NCI-H446 (cell line): ENCODE measurements around the gene RAPSN.

Experiments
- DNase-seq, 2 experiments: peaks; one replicate each; lab custom pipeline; 2025; lab: John Stamatoyannopoulos, UW

The RAPSN gene

DNA sequence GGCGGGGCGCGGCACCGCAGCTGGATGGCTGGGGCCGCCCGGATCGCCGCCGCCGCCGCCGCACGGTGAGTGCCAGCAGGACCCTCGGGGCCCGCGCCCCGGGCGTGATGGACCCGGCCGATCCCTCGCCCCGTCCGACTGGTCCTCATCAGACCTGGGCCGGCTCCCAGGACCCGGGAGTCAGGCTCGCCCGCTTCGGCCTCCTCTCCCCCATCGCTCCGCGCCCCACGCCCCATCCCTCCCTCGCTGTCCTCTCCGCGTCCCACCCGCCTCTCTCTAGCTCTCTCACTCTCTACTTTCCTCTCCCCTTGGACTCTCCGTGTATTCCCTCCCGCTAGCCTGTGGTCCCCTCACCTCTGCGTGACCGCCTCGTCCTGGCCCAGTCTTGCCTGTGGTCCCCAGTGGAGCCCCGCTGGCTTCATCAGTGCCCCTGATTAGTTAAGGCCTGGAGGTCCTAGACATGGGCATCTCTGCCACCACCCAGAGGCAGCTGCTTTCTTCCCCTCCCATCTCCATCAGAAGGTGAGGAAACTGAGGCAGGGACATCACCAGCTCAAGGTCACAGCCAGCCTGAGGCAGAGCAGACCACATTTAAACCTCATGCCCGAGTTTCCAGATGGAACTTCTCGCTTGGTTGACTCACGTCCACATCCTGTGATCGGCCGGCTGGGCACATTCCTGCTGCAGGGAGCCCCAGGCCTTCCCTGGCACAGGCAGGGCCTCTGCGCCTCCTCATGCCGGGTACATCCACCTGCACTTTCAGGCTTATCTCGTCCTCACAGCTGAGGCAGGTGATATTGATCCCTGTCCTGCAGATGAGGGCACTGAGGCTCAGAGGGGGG is 40.1 kb downstream of the RAPSN start:
- DNase-seq: peak in 1 of 2 experiments; percentile 44

- DNase-seq: peak; percentile 77 to 95
Observed at GRCh38 chr11:47407746-47408590, 41.0 kb downstream of the RAPSN start, which contains the start of gene SLC39A13. TSS of gene SLC39A13 (plus strand) at chr11:47408590. CDS start at chr11:47410095, 1,505 bp downstream.

- DNase-seq: no peak
Observed at GRCh38 chr11:47406896-47407745, 41.8 kb downstream of the RAPSN start.

DNA sequence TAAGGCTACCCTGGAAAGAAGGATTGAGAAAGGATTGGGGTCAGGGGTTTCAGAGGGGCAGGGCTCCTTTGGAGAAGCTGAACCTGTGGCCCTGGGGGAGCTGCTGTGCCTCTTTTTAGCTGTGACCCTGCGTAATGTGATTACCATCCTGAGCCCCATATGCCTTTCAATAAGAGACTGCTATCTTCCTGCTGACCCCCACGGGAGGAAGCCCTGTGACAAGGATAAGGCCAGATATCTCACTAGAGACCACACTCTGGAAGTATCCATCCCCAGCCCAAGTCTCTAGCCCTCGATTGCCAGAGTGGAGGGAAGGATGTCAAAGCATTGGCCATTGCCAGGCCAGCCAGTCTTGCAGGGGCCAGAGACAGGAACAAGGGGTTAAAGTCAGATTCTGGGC is 45.4 kb downstream of the RAPSN start:
- no peak for DNase-seq

DNA sequence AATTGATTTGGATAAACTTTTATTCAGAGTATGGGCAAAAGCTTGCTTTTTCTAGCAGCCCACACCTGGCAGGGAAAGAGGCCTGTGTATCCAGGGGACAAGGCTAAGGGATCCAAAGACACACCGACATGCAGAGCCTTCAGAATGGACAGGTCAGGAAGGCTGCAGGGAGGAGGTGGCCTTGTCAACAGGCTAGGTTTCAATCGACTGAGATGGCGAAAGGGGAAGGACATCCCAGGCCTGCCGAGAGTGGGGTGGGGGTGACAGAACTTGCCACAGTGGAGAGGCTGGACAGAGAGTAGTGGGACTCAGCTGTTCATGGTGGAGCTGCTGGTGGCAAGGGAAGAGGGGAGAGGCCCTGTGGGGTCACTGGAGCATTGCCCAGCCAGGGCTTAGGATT is 45.8 kb downstream of the RAPSN start:
- DNase-seq: no peak

GRCh38 chr11:47400768-47401279 is 48.1 kb downstream of the RAPSN start:
- DNase-seq: no peak

GRCh38 chr11:47399860-47400767 is 48.8 kb downstream of the RAPSN start:
- no peak for DNase-seq

GRCh38 chr11:47398551-47398950 is 50.4 kb downstream of the RAPSN start:
- no peak for DNase-seq

DNA sequence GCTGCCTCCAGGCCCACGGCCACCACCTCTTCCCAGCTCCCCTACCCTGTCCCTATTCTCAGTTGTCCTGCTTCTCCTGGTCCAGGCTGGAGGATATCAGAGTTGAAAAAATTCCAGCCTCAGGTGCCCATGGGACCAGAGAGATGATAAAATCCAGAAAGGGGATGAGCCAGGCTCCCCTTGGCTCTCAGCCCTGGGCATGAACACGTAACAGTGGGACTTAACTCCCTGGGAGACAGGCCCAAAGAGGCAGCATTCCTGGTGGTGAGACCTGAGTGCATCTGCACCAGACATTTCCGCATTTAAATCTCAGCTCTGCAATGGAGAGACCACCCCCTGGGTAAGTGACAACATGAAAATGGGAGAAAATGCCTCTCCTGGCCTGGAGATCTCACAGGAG is 50.9 kb downstream of the RAPSN start:
- DNase-seq: no peak

GRCh38 chr11:47396049-47396320 is 53.0 kb downstream of the RAPSN start:
- no peak for DNase-seq

DNA sequence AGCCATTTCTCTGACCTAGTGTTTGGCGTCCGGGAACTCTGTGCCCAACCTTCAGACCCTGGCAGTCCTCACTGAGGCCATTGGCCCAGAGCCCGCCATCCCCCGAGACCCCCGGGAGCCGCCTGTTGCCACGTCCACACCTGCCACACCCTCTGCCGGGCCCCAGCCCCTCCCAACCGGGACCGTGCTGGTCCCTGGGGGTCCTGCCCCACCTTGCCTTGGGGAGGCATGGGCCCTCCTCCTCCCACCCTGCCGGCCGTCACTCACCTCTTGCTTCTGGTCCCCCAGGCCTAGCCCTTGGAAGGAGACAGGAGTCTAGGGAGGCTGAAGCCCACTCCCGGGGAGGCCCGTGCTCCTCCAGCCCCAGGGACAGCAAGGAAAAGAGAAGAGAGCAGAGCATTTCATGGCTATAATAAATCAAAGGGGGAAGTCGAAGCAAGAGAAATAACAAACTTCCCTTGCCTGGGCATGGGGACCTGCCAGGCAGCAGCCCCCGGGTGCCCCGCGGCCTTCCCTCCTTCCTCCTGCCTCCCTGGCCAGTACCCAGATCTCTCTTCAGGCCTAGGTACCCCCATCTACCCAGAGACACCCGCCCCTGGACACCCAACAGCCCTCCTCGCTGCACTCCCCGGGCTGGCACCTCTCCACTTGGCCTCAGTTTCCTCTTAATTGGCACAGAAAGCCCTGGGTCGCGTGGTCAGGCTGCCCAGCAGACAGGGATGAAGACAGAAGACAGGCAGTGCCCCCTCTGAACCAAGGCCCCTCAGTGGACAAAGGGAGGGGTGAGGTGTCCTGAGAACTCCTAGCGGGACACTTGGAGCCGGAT is 53.5 kb downstream of the RAPSN start:
- no peak for DNase-seq

DNA sequence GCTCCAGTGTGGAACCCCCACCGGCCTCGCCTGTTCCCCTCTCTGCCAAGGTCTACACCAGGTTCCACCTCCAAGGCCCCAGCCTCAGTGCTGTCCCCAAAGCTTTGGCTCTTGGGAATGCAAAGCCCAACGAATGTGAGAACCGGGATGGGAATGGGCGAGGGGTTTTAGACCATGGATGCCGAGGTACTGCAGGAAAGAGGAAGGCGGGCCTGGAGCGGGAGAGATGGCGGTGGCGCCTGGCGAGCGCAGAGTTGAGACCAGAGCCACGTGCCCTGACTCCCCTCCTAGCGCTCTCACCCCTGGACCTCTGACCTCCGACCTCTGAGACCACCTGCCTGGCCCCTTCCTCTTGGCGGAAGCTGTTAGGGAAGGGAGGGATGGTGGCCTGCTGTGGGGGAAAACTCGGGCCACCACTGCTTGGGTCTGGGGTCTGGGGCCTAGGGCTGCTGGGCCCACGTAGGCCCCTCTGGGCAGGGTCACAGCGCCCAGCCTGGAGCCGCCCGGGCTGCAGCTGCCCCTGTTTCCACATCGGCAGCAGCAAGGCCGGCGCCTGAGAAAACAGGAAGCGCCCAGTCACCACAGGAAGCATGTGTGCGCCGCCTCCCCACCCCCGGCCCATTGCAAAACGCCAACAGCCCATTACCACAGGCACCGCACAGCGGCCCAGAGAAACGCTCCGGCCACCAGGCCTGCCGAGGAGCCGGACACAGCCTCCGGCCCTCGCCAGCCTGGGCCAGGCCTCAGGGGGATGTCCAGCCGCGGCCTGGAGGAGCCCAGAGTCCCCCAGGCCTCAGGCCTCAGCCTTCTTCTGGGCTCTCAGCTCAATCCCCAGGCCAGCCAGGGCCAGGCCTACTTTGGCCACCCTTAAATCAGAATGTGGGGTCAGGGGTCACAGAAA is 54.4 kb downstream of the RAPSN start:
- no peak for DNase-seq

- no peak for DNase-seq
Observed at GRCh38 chr11:47394050-47394321, 55.0 kb downstream of the RAPSN start.

DNA sequence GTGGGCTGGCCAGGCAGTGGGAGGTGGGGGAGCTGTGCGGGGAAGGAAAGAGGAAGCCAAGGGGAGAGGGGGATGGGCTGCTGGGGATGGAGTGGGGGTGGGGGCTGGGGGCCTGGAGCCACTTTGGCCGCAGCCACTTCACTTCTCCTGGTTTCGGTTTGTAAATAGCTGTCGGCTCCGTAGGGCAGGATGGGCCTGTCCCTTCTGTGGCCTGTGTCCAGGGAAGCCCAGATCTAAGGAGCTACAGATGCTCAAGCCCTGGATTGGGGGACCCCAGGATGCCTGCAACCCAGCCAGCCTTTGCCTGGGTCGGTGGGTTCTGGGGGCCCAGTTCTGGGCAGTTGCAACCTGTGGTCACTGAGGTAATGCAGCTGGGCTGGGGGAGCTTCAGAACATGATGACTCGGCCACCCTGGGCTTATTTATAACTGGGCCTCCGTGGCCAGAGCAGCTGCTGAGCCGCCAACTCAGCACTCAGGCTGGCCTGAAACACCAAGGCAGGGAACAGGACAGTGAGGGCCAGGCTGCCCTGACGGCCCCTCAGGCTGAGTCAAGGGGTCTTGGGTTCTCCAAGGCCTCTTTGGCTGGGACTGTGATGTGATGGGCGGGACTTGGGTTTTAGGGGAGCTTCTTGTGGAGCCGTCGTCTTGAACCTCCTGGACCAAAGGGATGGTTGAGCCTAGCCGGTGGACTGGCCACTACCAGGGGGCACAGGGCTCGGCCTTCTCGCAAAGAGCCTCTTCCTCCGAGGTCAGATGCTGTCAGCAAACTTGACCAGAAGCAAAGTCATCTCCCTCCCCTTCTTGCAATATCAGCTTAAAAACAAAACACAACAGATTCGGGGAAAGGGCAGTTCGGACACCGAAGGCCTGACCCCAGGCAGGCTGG is 55.5 kb downstream of the RAPSN start:
- DNase-seq: no peak

GRCh38 chr11:47392546-47393162 is 56.3 kb downstream of the RAPSN start:
- DNase-seq: no peak

GRCh38 chr11:47391711-47392432 is 57.1 kb downstream of the RAPSN start:
- DNase-seq: no peak

DNA sequence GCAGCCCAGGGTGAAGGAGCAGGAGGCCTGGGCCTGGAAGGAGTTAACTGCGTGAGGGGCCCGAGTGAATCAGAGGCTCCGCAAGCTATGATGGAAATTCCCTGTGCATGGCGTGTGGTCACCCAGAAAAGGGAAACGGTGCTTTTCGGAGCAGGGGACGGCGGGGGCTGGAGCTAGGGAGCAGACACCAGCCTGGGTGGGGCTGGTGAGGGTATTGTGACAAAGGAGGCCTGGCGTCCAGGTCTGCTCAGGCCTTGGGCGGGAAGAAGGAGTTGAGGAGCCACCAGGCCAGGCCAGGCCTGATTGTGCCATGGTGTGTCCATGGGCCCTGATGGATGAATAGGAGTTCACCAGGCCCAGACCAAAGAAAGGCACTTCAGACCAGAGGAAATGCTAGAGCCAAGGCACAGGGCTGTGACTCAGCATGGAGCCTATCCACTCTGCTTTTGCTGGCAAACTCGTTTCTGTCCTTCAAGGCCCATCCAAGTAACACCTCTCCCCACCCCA is 57.8 kb downstream of the RAPSN start:
- no peak for DNase-seq
